Measurements from ENCODE around the gene OPCML.

Gene OPCML

GRCh38 chr11:133355095-133355494 lies 177.2 kb downstream of the OPCML start:
- no peak overlapping the region for H3K4me3 ChIP-seq (ENCODE audit: low read depth, low read length)
- TF ChIP-seq CTCF (IDR thresholded peaks at IDR 0.05; ENCODE audit: borderline replicate concordance, insufficient read depth, low read depth, low read length) = no peak

GRCh38 chr11:133354069-133354468 lies 178.2 kb downstream of the OPCML start:
- no peak for TF ChIP-seq CTCF (IDR thresholded peaks at IDR 0.05; ENCODE audit: borderline replicate concordance, insufficient read depth, low read depth, low read length)
- no peak overlapping the region for H3K4me3 ChIP-seq (ENCODE audit: low read depth, low read length)

- H3K4me3 ChIP-seq (ENCODE audit: low read depth, low read length) = no peak overlapping the region
- no peak for TF ChIP-seq CTCF (IDR thresholded peaks at IDR 0.05; ENCODE audit: borderline replicate concordance, insufficient read depth, low read depth, low read length)
These were observed 182.3 kb downstream of the OPCML start for GRCh38 chr11:133350045-133350444.

GRCh38 chr11:133347988-133348387 lies 184.3 kb downstream of the OPCML start:
- H3K4me3 ChIP-seq (ENCODE audit: low read depth, low read length) = no peak overlapping the region
- TF ChIP-seq CTCF (IDR thresholded peaks at IDR 0.05; ENCODE audit: borderline replicate concordance, insufficient read depth, low read depth, low read length) = no peak

- H3K4me3 ChIP-seq (ENCODE audit: low read depth, low read length) = no peak overlapping the region
- TF ChIP-seq CTCF (IDR thresholded peaks at IDR 0.05; ENCODE audit: borderline replicate concordance, insufficient read depth, low read depth, low read length) = no peak
These were observed 186.2 kb downstream of the OPCML start for GRCh38 chr11:133346137-133346536.

- H3K4me3 ChIP-seq (ENCODE audit: low read depth, low read length) = no peak overlapping the region
- no peak for TF ChIP-seq CTCF (IDR thresholded peaks at IDR 0.05; ENCODE audit: borderline replicate concordance, insufficient read depth, low read depth, low read length)
These were observed 188.3 kb downstream of the OPCML start for GRCh38 chr11:133343951-133344350.

GRCh38 chr11:133339495-133340140 lies 192.7 kb downstream of the OPCML start:
- no peak overlapping the region for H3K4me3 ChIP-seq (ENCODE audit: low read depth, low read length)
- no peak for TF ChIP-seq CTCF (IDR thresholded peaks at IDR 0.05; ENCODE audit: borderline replicate concordance, insufficient read depth, low read depth, low read length)
